Measurements from ENCODE around the gene SYT7. TPM values are rescaled to one million over a fixed set of nuclear protein-coding genes. Genes with fewer than 3 reads are reported as not detected.

Gene SYT7
- total RNA-seq, 1 donor, result 3.6 TPM

DNA sequence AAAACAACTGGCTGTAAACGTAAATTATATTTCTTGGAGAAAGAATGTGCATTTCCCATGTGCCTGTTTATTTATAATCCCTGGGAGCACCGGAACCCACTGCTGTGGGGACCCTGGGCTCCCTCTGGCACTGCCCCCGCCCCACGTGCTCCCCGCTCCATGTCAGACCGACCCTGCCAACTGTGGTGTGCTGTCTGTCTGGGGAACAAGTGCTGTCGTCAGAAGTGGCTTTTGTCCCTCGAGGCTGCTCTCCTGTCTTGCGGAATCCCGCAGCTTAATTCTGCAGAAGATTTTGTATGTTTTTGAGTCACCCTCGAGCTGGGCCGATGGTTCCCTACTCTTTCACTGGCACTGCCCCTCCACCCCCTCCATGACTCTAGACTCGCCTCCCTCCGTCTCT, 69.9 kb downstream of the SYT7 start:
- no peaks in the 10 kb centered on the region for H4K20me1 ChIP-seq (ENCODE audit: insufficient read depth, low read length)
- H3K4me3 ChIP-seq (ENCODE audit: insufficient read depth, low read length), result no peak overlapping the region
- TF ChIP-seq, protein P1, sequence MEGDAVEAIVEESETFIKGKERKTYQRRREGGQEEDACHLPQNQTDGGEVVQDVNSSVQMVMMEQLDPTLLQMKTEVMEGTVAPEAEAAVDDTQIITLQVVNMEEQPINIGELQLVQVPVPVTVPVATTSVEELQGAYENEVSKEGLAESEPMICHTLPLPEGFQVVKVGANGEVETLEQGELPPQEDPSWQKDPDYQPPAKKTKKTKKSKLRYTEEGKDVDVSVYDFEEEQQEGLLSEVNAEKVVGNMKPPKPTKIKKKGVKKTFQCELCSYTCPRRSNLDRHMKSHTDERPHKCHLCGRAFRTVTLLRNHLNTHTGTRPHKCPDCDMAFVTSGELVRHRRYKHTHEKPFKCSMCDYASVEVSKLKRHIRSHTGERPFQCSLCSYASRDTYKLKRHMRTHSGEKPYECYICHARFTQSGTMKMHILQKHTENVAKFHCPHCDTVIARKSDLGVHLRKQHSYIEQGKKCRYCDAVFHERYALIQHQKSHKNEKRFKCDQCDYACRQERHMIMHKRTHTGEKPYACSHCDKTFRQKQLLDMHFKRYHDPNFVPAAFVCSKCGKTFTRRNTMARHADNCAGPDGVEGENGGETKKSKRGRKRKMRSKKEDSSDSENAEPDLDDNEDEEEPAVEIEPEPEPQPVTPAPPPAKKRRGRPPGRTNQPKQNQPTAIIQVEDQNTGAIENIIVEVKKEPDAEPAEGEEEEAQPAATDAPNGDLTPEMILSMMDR (IDR thresholded peaks at IDR 0.05; ENCODE audit: extremely low read depth, low read depth, low read length), result no peak
- H3K27ac ChIP-seq (ENCODE audit: low read depth, low read length), result no peak overlapping the region
- H3K4me2 ChIP-seq (ENCODE audit: insufficient read depth, low read length), result no peak overlapping the region
- H3K36me3 ChIP-seq (ENCODE audit: insufficient read depth, low read length), result no peaks in the 10 kb centered on the region
- H3K9me3 ChIP-seq (ENCODE audit: low read depth, low read length), result no peaks in the 10 kb centered on the region
- H3K27me3 ChIP-seq (ENCODE audit: insufficient read depth, low read length), result peaks cover 37% of the 10 kb centered on the region
- H3K4me1 ChIP-seq (ENCODE audit: insufficient read depth, low read length), result no peaks in the 10 kb centered on the region
- no peaks in the 10 kb centered on the region for H3K79me2 ChIP-seq (ENCODE audit: insufficient read depth, low read length)
- no peak overlapping the region for H2AFZ ChIP-seq (ENCODE audit: low read length)
- no peak for DNase-seq (ENCODE audit: insufficient read length, low spot score, missing footprints)

DNA sequence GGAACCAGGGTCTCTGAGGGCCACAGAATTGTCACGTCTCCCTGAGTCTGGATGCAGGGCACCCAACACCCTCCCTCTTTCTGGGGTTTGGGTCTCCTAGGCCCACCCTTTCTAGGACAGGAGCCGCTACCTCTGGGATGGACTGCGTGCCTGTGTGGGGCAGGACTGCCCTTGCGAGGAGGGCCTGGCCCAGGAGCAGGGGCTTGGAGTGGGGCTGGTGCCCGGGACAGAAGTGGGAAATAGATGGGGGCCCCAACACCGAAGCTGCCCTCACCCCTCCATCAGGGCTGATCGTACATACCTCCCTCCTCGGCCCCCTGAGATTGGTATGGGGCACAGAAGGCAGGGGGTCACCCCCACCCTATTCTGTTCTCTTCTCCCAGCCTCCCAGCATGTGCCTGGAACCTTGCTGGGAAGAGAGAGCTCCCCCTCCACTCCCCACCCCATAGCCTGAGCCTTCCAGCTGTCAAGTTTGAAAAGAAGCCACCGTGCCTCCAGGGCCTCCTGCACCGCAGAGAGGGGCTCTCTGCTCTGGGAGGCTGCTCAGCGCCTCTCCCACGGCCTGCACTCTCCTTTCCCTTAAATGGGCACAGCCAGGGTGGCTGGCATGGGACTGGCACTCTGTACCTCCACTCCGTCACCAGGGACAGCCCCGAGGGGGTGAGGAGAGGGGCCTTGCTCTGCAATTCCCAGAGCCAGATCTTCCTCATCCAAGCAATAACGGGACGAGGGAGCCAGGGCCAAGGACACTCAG, 70.5 kb downstream of the SYT7 start:
- Histone ChIP-seq H4K20me1 (ENCODE audit: insufficient read depth, low read length) (no peaks in the 10 kb centered on the region), H3K4me1 (ENCODE audit: insufficient read depth, low read length) (no peaks in the 10 kb centered on the region), H3K27me3 (ENCODE audit: insufficient read depth, low read length) (peaks cover 41% of the 10 kb centered on the region), H3K27ac (ENCODE audit: low read depth, low read length) (no peak overlapping the region), H3K9me3 (ENCODE audit: low read depth, low read length) (no peaks in the 10 kb centered on the region), H3K79me2 (ENCODE audit: insufficient read depth, low read length) (no peaks in the 10 kb centered on the region), H3K4me3 (ENCODE audit: insufficient read depth, low read length) (no peak overlapping the region), H2AFZ (ENCODE audit: low read length) (no peak overlapping the region), H3K4me2 (ENCODE audit: insufficient read depth, low read length) (no peak overlapping the region), H3K36me3 (ENCODE audit: insufficient read depth, low read length) (no peaks in the 10 kb centered on the region)
- DNase-seq (ENCODE audit: insufficient read length, low spot score, missing footprints), result no peak
- TF ChIP-seq, protein P1 (IDR thresholded peaks at IDR 0.05; ENCODE audit: extremely low read depth, low read depth, low read length), result no peak

DNA sequence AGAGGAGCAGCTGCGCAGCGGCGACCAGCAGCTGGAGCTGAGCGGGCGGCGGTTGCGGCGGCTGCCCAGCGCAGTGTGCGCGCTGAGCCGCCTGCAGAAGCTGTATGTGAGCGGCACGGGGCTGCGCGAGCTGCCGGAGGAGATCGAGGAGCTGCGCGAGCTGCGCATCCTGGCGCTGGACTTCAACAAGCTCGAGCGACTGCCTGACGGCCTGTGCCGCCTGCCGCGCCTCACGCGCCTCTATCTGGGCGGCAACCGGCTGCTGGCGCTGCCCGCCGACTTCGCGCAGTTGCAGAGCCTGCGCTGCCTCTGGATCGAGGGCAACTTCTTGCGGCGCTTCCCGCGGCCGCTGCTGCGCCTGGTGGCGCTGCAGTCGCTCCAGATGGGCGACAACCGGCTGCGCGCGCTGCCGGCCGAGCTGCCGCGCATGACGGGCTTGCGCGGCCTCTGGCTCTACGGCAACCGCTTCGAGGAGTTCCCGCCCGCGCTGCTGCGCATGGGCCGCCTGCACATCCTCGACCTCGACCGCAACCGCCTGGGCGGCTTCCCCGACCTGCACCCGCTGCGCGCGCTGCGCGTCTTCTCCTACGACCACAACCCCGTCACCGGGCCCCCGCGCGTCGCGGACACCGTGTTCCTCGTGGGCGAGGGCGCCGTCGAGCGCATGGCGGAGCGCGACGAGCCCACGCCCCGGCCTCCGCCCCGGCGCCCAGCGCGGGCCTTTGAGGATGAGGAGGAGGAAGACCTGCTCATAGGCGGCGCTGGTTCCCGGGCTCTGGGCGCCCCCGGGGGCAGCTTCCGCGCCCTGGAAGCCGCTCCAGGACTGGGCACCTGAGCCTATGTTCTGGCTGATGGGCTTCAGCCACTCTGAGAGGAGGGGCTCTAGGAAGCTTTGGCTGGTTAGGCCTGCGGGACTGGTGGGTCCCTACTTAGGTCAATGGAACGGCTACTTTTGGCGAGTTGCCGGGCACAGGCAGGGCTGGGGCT, 71.5 kb downstream of the SYT7 start:
- DNase-seq (ENCODE audit: insufficient read length, low spot score, missing footprints), result peak; percentile 98
- H3K27ac ChIP-seq (ENCODE audit: low read depth, low read length), result no peak overlapping the region
- H2AFZ ChIP-seq (ENCODE audit: low read length), result peak overlapping the region; percentile 72

More for the DNA sequence above, 71.5 kb downstream of the SYT7 start:
- TF ChIP-seq, protein P1 (IDR thresholded peaks at IDR 0.05; ENCODE audit: extremely low read depth, low read depth, low read length), result peak; percentile 38
- H3K4me2 ChIP-seq (ENCODE audit: insufficient read depth, low read length), result peak overlapping the region; percentile 72
- no peaks in the 10 kb centered on the region for H4K20me1 ChIP-seq (ENCODE audit: insufficient read depth, low read length)
- no peaks in the 10 kb centered on the region for H3K9me3 ChIP-seq (ENCODE audit: low read depth, low read length)
- H3K27me3 ChIP-seq (ENCODE audit: insufficient read depth, low read length), result peaks cover 45% of the 10 kb centered on the region
- no peaks in the 10 kb centered on the region for H3K4me1 ChIP-seq (ENCODE audit: insufficient read depth, low read length)
- peak overlapping the region; percentile 39 for H3K4me3 ChIP-seq (ENCODE audit: insufficient read depth, low read length)
- H3K79me2 ChIP-seq (ENCODE audit: insufficient read depth, low read length), result no peaks in the 10 kb centered on the region
- H3K36me3 ChIP-seq (ENCODE audit: insufficient read depth, low read length), result no peaks in the 10 kb centered on the region
